ENCODE measurements around the gene STAT6.
A peak's percentile ranks its signal among the peaks of the same experiment; 100 is the strongest.

Gene STAT6

GRCh38 chr12:57103856-57104255, 7.3 kb downstream of the STAT6 start:
- no peak for DNase-seq (ENCODE audit: low spot score)
- TF ChIP-seq, protein P1, sequence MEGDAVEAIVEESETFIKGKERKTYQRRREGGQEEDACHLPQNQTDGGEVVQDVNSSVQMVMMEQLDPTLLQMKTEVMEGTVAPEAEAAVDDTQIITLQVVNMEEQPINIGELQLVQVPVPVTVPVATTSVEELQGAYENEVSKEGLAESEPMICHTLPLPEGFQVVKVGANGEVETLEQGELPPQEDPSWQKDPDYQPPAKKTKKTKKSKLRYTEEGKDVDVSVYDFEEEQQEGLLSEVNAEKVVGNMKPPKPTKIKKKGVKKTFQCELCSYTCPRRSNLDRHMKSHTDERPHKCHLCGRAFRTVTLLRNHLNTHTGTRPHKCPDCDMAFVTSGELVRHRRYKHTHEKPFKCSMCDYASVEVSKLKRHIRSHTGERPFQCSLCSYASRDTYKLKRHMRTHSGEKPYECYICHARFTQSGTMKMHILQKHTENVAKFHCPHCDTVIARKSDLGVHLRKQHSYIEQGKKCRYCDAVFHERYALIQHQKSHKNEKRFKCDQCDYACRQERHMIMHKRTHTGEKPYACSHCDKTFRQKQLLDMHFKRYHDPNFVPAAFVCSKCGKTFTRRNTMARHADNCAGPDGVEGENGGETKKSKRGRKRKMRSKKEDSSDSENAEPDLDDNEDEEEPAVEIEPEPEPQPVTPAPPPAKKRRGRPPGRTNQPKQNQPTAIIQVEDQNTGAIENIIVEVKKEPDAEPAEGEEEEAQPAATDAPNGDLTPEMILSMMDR (IDR thresholded peaks at IDR 0.05; ENCODE audit: extremely low read depth, insufficient read depth, missing control alignments), result no peak
- in situ Hi-C loops (cut with MboI; ENCODE audit: low pct_unique_long_range_greater_than_20kb, low sequenced_read_pairs, unreplicated experiment), result no loop called here

- peak; percentile 5 for DNase-seq (ENCODE audit: low spot score)
- TF ChIP-seq, protein P1 (IDR thresholded peaks at IDR 0.05; ENCODE audit: extremely low read depth, insufficient read depth, missing control alignments), result no peak
- in situ Hi-C loops (cut with MboI; ENCODE audit: low pct_unique_long_range_greater_than_20kb, low sequenced_read_pairs, unreplicated experiment), result no loop called here
These were observed 9.1 kb downstream of the STAT6 start for GRCh38 chr12:57101892-57102695.

DNA sequence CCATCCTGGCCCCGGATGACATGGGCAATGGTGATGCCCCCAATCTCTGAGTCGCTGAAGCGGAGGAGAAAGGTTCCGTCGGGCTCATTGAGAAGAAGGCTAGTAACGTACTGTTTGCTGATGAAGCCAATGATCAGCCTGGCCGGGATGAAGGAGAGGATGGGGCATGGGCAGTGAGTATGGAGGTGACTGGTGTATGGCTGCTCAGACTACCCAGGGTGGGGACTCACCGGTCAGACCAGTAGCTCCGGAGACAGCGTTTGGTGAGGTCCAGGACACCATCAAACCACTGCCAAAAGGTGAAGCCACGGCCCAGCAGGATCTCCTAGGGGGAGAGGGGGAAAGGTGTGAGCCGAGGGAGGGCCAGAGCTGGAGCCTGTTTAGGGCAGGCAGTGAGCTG, 11.4 kb downstream of the STAT6 start:
- in situ Hi-C loops (cut with MboI; ENCODE audit: low pct_unique_long_range_greater_than_20kb, low sequenced_read_pairs, unreplicated experiment), result no loop called here
- no peak for DNase-seq (ENCODE audit: low spot score)
- TF ChIP-seq, protein P1 (IDR thresholded peaks at IDR 0.05; ENCODE audit: extremely low read depth, insufficient read depth, missing control alignments), result no peak

DNA sequence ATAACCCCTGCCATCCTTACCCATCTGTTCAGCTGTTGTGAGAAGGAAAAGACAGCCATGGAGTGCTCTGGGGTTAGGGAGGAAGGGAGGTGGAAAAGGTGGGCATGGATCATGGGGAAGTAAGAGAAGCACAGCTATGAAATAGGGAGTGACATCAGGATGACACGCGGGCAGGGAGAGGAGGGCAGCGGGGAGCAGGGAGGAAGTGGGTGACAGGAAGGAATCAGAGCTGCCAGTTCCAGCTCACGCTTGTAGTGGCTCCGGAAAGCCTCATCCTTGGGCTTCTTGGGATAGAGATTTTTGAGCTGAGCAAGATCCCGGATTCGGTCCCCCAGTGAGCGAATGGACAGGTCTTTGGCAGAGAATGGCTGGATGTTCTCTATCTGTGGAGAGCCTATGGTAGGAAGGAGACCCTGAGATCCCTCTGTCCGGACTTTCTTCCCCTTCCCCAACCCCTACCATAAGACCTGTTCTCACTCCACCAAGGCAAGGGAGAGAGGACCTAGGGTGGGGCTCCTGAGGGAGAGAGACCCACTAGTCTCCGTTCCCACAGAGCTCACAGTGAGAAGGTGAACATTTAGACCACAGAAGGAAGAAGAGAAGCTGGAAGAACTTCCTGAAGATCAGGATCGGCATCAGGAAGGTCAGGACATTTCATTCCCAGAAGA, 12.0 kb downstream of the STAT6 start:
- no peak for DNase-seq (ENCODE audit: low spot score)
- TF ChIP-seq, protein P1 (IDR thresholded peaks at IDR 0.05; ENCODE audit: extremely low read depth, insufficient read depth, missing control alignments), result no peak
- in situ Hi-C loops (cut with MboI; ENCODE audit: low pct_unique_long_range_greater_than_20kb, low sequenced_read_pairs, unreplicated experiment), result no loop called here

DNA sequence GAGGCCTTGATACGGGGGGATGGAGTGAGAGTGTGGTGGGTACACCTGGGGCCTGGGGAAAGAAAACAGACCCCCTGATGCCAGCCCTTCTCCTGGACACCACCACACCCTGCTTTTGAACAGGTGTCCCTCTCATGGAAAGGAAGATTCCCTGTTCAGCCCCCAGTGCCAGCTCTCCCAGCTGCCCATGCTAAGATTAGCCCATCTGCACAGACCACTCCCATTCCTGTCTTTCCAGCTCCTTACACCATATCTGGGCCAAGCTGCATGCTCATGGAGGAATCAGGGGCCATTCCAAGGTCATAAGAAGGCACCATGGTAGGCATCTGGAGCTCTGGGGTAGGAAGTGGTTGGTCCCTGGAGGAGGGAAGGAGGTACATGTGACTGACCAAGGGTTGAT, 12.6 kb downstream of the STAT6 start:
- TF ChIP-seq, protein P1 (IDR thresholded peaks at IDR 0.05; ENCODE audit: extremely low read depth, insufficient read depth, missing control alignments), result no peak
- no peak for DNase-seq (ENCODE audit: low spot score)
- in situ Hi-C loops (cut with MboI; ENCODE audit: low pct_unique_long_range_greater_than_20kb, low sequenced_read_pairs, unreplicated experiment), result no loop called here

DNA sequence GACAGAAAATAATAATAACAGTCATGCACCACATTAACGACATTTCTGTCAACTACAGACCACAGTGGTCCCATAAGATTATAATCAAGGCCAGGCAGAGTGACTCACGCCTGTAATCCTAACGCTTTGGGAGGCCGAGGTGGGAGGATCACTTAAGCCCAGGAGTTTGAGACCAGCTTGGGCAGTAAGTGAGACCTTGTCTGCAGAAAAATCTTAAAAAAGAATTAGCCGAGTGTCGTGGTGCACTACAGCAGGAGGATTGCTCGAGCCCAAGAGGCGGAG, 13.7 kb downstream of the STAT6 start:
- in situ Hi-C loops (cut with MboI; ENCODE audit: low pct_unique_long_range_greater_than_20kb, low sequenced_read_pairs, unreplicated experiment), result no loop called here
- DNase-seq (ENCODE audit: low spot score), result no peak
- TF ChIP-seq, protein P1 (IDR thresholded peaks at IDR 0.05; ENCODE audit: extremely low read depth, insufficient read depth, missing control alignments), result no peak

Measured in GM13977 (cell line).